CD14-positive monocyte (primary cell): ENCODE results near the gene ACTRT2. TPM values are rescaled to one million over a fixed set of nuclear protein-coding genes. Genes with fewer than 3 reads are reported as not detected.

Experiments
- DNase-seq, 3 donors: peaks; one replicate each; pipeline ENCODE4 v3.0.0-alpha.2; 2011 to 2022
- H2AFZ ChIP-seq: 2 replicates; pipeline ENCODE4 v1.6.0; 2012; ENCODE audit warnings: mild to moderate bottlenecking, low read depth, low read length, inconsistent platforms; ENCODE audit not compliant: insufficient read depth, poor library complexity, severe bottlenecking
- H3K27ac ChIP-seq, 2 donors: 1 replicate in 1 of 2; 2 replicates in 1 of 2; pipeline ENCODE4 v1.5.1; 2012 to 2013; ENCODE audit warnings: low read length in 2 of 2, control low read depth in 1 of 2, inconsistent platforms in 1 of 2, low read depth in 1 of 2, mild to moderate bottlenecking in 1 of 2
- H3K27me3 ChIP-seq, 2 donors: one replicate each; pipeline versions ENCODE4 v1.6.0 to v1.6.1; 2011 to 2013; ENCODE audit warnings: low read length in 2 of 2; ENCODE audit not compliant: control insufficient read depth in 2 of 2, insufficient read depth in 2 of 2
- H3K36me3 ChIP-seq, 2 donors: replicated peaks in 1 of 2; 1 replicate in 1 of 2; 2 replicates in 1 of 2; pipeline versions ENCODE4 v1.5.1 to v1.6.1; 2012 to 2013; ENCODE audit warnings: low read length in 2 of 2, control low read depth in 1 of 2, inconsistent platforms in 1 of 2, mild to moderate bottlenecking in 1 of 2; ENCODE audit not compliant: insufficient read depth in 2 of 2, control insufficient read depth in 1 of 2
- H3K4me1 ChIP-seq, 2 donors: 1 replicate in 1 of 2; 2 replicates in 1 of 2; pipeline versions ENCODE4 v1.5.1 to v1.6.1; 2012 to 2013; ENCODE audit warnings: low read length in 2 of 2, control low read depth in 1 of 2, inconsistent platforms in 1 of 2, mild to moderate bottlenecking in 1 of 2, moderate library complexity in 1 of 2; ENCODE audit not compliant: insufficient read depth in 2 of 2, control insufficient read depth in 1 of 2
- H3K4me2 ChIP-seq: replicated peaks from 2 replicates; pipeline ENCODE3; 2012; ENCODE audit warnings: low read length, moderate library complexity, mild to moderate bottlenecking; ENCODE audit not compliant: poor library complexity, severe bottlenecking; ENCODE audit errors: extremely low read depth
- H3K4me3 ChIP-seq, 3 experiments: fragments of 200-600 bp in 1 of 3; sonication (generic) in 1 of 3; replicated peaks in 1 of 3; 1 replicate in 2 of 3; 2 replicates in 1 of 3; pipeline ENCODE4 v1.5.1; 2011 to 2013; ENCODE audit warnings: low read length in 3 of 3, mild to moderate bottlenecking in 3 of 3, control low read depth in 2 of 3, low read depth in 2 of 3, inconsistent platforms in 1 of 3, moderate library complexity in 1 of 3
- H3K79me2 ChIP-seq: 2 replicates; pipeline ENCODE4 v1.6.0; 2012; ENCODE audit warnings: mild to moderate bottlenecking, control low read depth, inconsistent platforms, low read length, moderate library complexity; ENCODE audit not compliant: insufficient read depth
- H3K9ac ChIP-seq: 2 replicates; pipeline ENCODE4 v1.6.0; 2017; ENCODE audit warnings: low read length, mild to moderate bottlenecking; ENCODE audit not compliant: insufficient read depth, poor library complexity, severe bottlenecking
- H3K9me3 ChIP-seq, 2 donors: replicated peaks in 1 of 2; 1 replicate in 1 of 2; 2 replicates in 1 of 2; pipeline versions ENCODE4 v1.5.1 to v1.6.1; 2012 to 2013; ENCODE audit warnings: low read length in 2 of 2, control low read depth in 1 of 2; ENCODE audit not compliant: control insufficient read depth in 1 of 2, insufficient read depth in 1 of 2
- H4K20me1 ChIP-seq: 2 replicates; pipeline ENCODE4 v1.6.0; 2012; ENCODE audit warnings: mild to moderate bottlenecking, low read length, control low read depth, moderate library complexity; ENCODE audit not compliant: insufficient read depth
- H3K27ac Mint-ChIP-seq, 7 donors: one replicate each; pipeline ENCODE4 v1.8.0; 2020; ENCODE audit warnings: mild to moderate bottlenecking in 7 of 7, mixed read lengths in 7 of 7, moderate library complexity in 6 of 7, inconsistent platforms in 2 of 7
- H3K27me3 Mint-ChIP-seq, 3 donors: one replicate each; pipeline ENCODE4 v1.8.0; 2021 to 2022; ENCODE audit warnings: low read depth in 3 of 3, mild to moderate bottlenecking in 3 of 3, mixed read lengths in 3 of 3, moderate library complexity in 3 of 3, inconsistent platforms in 1 of 3
- H3K36me3 Mint-ChIP-seq, 2 donors: one replicate each; pipeline ENCODE4 v1.8.0; 2020; ENCODE audit warnings: mixed read lengths in 2 of 2, inconsistent platforms in 1 of 2, mild to moderate bottlenecking in 1 of 2
- H3K4me1 Mint-ChIP-seq: one replicate; pipeline ENCODE4 v1.8.0; 2020; ENCODE audit warnings: mild to moderate bottlenecking, mixed read lengths
- H3K4me3 Mint-ChIP-seq, 2 donors: one replicate each; pipeline ENCODE4 v1.8.0; 2020; ENCODE audit warnings: mild to moderate bottlenecking in 2 of 2, mixed read lengths in 2 of 2, moderate library complexity in 1 of 2
- H3K9me3 Mint-ChIP-seq, 7 donors: one replicate each; pipeline ENCODE4 v1.8.0; 2020 to 2022; ENCODE audit warnings: mixed read lengths in 7 of 7, mild to moderate bottlenecking in 6 of 7, moderate library complexity in 6 of 7, inconsistent platforms in 2 of 7
- CTCF ChIP-seq: fragments of 200-600 bp; IDR thresholded peaks from one replicate; pipeline ENCODE4 v1.8.0; 2022; ENCODE audit warnings: antibody characterized with exemption, mild to moderate bottlenecking
- WGBS: methylation state at CpG from one replicate; pipeline ENCODE4 v1.1.5; 2013; ENCODE audit warnings: missing lambda C conversion rate; ENCODE audit not compliant: insufficient coverage; 5-methylcytosine and 5-hydroxymethylcytosine counted together
- intact Hi-C, 2 donors: fragments of 100-400 bp; cut with micrococcal nuclease; formaldehyde crosslinking; loops; one replicate each; pipeline versions ENCODE4 v1.15.0 to v1.15.1; 2023
- polyA plus RNA-seq, 3 donors: library from polyadenylated mRNA; depleted of rRNA in 1 of 3; unstranded in 2 of 3; stranded (reverse) in 1 of 3; fragments of 300-500 nt in 2 of 3; fragments of >200 nt in 1 of 3; fragmentation: Illumina TruSeq in 2 of 3; gene quantifications; 1 replicate in 2 of 3; 2 replicates in 1 of 3; pipeline ENCODE4 v1.2.3, GENCODE V29; 2012 to 2021

The ACTRT2 gene
- polyA plus RNA-seq, 3 donors: not detected

DNA sequence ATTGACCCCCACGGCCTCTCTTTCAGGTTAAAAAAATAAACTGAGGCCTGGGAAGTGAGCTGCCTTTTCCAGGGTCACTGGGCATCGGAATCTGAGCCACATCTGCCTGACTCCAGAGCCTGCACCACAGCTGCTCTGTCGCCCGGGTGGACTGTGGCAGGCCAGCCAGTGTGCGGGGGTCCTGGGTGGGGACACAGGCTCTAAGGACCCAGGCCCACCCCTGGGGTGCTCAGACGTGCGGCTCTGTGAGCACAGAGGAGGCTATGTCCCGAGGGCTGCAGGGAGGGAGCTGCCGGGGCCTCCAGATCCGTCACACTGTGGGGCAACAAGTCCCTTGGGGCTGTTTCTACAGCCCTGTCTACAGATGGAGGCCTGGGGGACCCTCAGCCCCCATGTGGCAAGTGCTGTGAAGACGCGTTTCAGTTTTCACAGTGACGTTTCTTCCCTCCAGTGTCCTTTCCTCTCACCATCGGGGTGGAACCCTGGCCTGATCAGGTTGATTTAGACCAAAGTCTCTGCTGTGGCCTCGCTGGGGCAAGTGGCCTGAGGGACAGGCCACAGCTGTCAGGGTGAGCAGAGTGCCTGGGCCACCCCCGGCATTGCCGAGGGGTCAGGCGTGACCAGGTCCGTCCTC, 39.2 kb upstream of the ACTRT2 start:
- no peaks in the 10 kb centered on the region for H3K4me1 ChIP-seq
- Mint-ChIP-seq H3K4me3 (no peak overlapping the region), H3K4me1 (no peaks in the 10 kb centered on the region), H3K27me3 (peaks cover 0 to 2% (median 1%) of the 10 kb centered on the region in 3 donors), H3K27ac (no peak overlapping the region), H3K9me3 (no peaks in the 10 kb centered on the region), H3K36me3 (no peaks in the 10 kb centered on the region)
- H3K79me2 ChIP-seq: no peaks in the 10 kb centered on the region
- H2AFZ ChIP-seq: no peak overlapping the region
- H3K4me2 ChIP-seq: no peak overlapping the region
- H3K27ac ChIP-seq: no peak overlapping the region
- no peak for DNase-seq
- TF ChIP-seq CTCF: no peak
- no peak overlapping the region for H3K4me3 ChIP-seq
- no peaks in the 10 kb centered on the region for H3K27me3 ChIP-seq
- 89% methylated on average over 18 of the region's 19 CpGs for WGBS
- intact Hi-C loops: no loop called here
- H3K36me3 ChIP-seq: no peaks in the 10 kb centered on the region
- no peaks in the 10 kb centered on the region for H3K9me3 ChIP-seq
- H4K20me1 ChIP-seq: no peaks in the 10 kb centered on the region
- no peak overlapping the region for H3K9ac ChIP-seq

- Histone ChIP-seq H3K27ac (no peak overlapping the region), H3K4me3 (no peak overlapping the region), H3K27me3 (no peaks in the 10 kb centered on the region), H3K4me2 (no peak overlapping the region), H3K9ac (no peak overlapping the region), H3K9me3 (no peaks in the 10 kb centered on the region), H2AFZ (no peak overlapping the region), H3K79me2 (no peaks in the 10 kb centered on the region), H4K20me1 (no peaks in the 10 kb centered on the region), H3K36me3 (no peaks in the 10 kb centered on the region), H3K4me1 (no peaks in the 10 kb centered on the region)
- DNase-seq: no peak
- no peak for TF ChIP-seq CTCF
- Mint-ChIP-seq H3K4me1 (no peaks in the 10 kb centered on the region), H3K4me3 (no peak overlapping the region), H3K27me3 (peaks cover 0 to 2% (median 1%) of the 10 kb centered on the region in 3 donors), H3K27ac (no peak overlapping the region), H3K9me3 (no peaks in the 10 kb centered on the region), H3K36me3 (no peaks in the 10 kb centered on the region)
- intact Hi-C loops: no loop called here
- 88% methylated on average over 27 of the region's 30 CpGs for WGBS
Measured at GRCh38 chr1:2982615-2983318, 38.5 kb upstream of the ACTRT2 start.
